RKO (cell line): ENCODE measurements around the gene TMEM205.

ENCODE experiments used
- DNase-seq: peaks from one replicate; pipeline ENCODE4 v3.0.0-alpha.2; 2016; ENCODE audit warnings: low spot score

The TMEM205 gene

DNA sequence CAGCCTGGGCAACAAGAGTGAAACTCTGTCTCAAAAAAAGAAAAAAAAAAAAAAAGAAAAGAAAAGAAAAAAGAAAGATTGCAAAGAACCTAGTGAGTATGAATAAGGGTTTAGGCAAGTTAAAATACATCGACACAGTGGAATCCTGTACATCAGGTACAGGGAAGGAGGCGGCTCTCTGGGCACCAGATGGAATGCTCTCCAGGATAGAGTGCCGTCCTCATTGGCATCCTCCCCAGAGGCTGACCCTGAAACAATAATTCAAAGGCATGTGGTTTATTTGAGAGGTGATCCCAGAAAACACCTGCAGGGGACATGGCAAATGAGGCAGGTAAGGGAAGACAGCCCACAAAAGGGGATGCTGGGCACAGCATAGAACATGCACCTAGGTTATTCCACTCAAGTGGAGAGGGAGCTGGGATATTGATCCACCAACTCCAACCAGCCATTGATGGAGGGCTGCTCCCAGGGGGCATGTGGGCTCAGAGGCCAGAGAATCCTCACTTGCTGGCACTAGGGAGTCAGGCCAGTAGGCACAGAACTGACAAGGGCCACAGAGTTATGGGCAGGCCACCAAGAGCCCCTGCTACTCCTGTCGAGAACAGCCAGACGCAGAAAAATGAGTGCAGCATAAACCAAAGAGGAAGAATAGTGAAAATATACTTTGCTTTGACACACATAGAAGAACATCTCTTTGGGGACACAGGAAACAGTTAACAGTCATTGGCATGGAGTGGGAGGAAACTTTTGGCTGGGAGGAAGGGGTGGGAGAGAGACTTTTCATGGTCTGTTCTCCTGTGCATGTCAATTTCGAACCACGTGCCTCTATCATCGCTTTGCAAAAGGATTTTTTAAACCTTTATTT lies 45.9 kb downstream of the TMEM205 start:
- DNase-seq = no peak

GRCh38 chr19:11296264-11296663 lies 49.8 kb downstream of the TMEM205 start:
- no peak for DNase-seq

GRCh38 chr19:11295665-11296245 lies 50.3 kb downstream of the TMEM205 start, which contains the start of gene TSPAN16:
Gene TSPAN16, plus strand, starts transcription at chr19:11296160. Its CDS starts 138 bp downstream, at chr19:11296298.
- DNase-seq = no peak

GRCh38 chr19:11295180-11295579 lies 50.9 kb downstream of the TMEM205 start:
- DNase-seq = no peak

- DNase-seq = peak; percentile 88
Measured at GRCh38 chr19:11293433-11294389, 52.4 kb downstream of the TMEM205 start.
